ENCODE data around the gene GRM6. TPM values are rescaled to one million over a fixed set of nuclear protein-coding genes. Genes with fewer than 3 reads are reported as not detected.

The GRM6 gene
- total RNA-seq, result not detected in 2 replicates

- Histone ChIP-seq H3K36me3 (ENCODE audit: control insufficient read depth, insufficient read depth, low read length) (no peaks in the 10 kb centered on the region), H3K4me3 (ENCODE audit: low read depth, low read length) (no peak within 1 kb of the TSS), H3K27me3 (ENCODE audit: control insufficient read depth, insufficient read depth, low read length) (no peaks in the 10 kb centered on the region)
- no peak for TF ChIP-seq CTCF (IDR thresholded peaks at IDR 0.05; ENCODE audit: insufficient read depth, low read length, severe bottlenecking)
- no peak for DNase-seq (ENCODE audit: low read depth)
- no peak for FAIRE-seq
Observed at GRCh38 chr5:178994580-178995340, at the start of gene GRM6. TSS of gene GRM6 (minus strand) at chr5:178995320. CDS start at chr5:178994944, 376 bp downstream.

- no peaks in the 10 kb centered on the region for H3K36me3 ChIP-seq (ENCODE audit: control insufficient read depth, insufficient read depth, low read length)
- DNase-seq (ENCODE audit: low read depth) (no peak), FAIRE-seq (no peak)
- TF ChIP-seq CTCF (IDR thresholded peaks at IDR 0.05; ENCODE audit: insufficient read depth, low read length, severe bottlenecking), result no peak
- H3K4me3 ChIP-seq (ENCODE audit: low read depth, low read length), result no peak overlapping the region
- H3K27me3 ChIP-seq (ENCODE audit: control insufficient read depth, insufficient read depth, low read length), result no peaks in the 10 kb centered on the region
Observed at GRCh38 chr5:179044765-179045164, 49.6 kb upstream of the GRM6 start.

GRCh38 chr5:179033004-179033580, 38.0 kb upstream of the GRM6 start:
- Histone ChIP-seq H3K27me3 (ENCODE audit: control insufficient read depth, insufficient read depth, low read length) (no peaks in the 10 kb centered on the region), H3K36me3 (ENCODE audit: control insufficient read depth, insufficient read depth, low read length) (peaks cover 5% of the 10 kb centered on the region), H3K4me3 (ENCODE audit: low read depth, low read length) (no peak overlapping the region)
- no peak for FAIRE-seq
- DNase-seq (ENCODE audit: low read depth), result no peak
- no peak for TF ChIP-seq CTCF (IDR thresholded peaks at IDR 0.05; ENCODE audit: insufficient read depth, low read length, severe bottlenecking)

- no peaks in the 10 kb centered on the region for H3K27me3 ChIP-seq (ENCODE audit: control insufficient read depth, insufficient read depth, low read length)
- peak within 1 kb of the TSS; percentile 50 for H3K4me3 ChIP-seq (ENCODE audit: low read depth, low read length)
- DNase-seq (ENCODE audit: low read depth) (peak; percentile 87), FAIRE-seq (no peak)
- no peak for TF ChIP-seq CTCF (IDR thresholded peaks at IDR 0.05; ENCODE audit: insufficient read depth, low read length, severe bottlenecking)
- H3K36me3 ChIP-seq (ENCODE audit: control insufficient read depth, insufficient read depth, low read length), result peaks cover 9% of the 10 kb centered on the region
Observed at GRCh38 chr5:179023528-179024189, 28.5 kb upstream of the GRM6 start, which contains the start of gene ZNF879. TSS of gene ZNF879 (plus strand) at chr5:179023804. CDS start at chr5:179025005, 1,201 bp downstream.

GRCh38 chr5:179008667-179009066, 13.5 kb upstream of the GRM6 start:
- no peak for TF ChIP-seq CTCF (IDR thresholded peaks at IDR 0.05; ENCODE audit: insufficient read depth, low read length, severe bottlenecking)
- Histone ChIP-seq H3K4me3 (ENCODE audit: low read depth, low read length) (no peak overlapping the region), H3K27me3 (ENCODE audit: control insufficient read depth, insufficient read depth, low read length) (no peaks in the 10 kb centered on the region), H3K36me3 (ENCODE audit: control insufficient read depth, insufficient read depth, low read length) (no peaks in the 10 kb centered on the region)
- DNase-seq (ENCODE audit: low read depth) (no peak), FAIRE-seq (no peak)
